Measurements from ENCODE around the gene DAGLA. TPM values are rescaled to one million over a fixed set of nuclear protein-coding genes. Genes with fewer than 3 reads are reported as not detected.

DAGLA gene
- total and polyA plus RNA-seq, 7 donors, result 0.57 to 5.1 (median 2.1) TPM

- Histone ChIP-seq H3K27me3 (ENCODE audit: insufficient read depth in 3 of 3, low read length in 2 of 3) (no peaks in the 10 kb centered on the region), H3K36me3 (ENCODE audit: insufficient read depth in 1 of 2, low read depth in 1 of 2) (no peaks in the 10 kb centered on the region), H3K4me3 (no peak overlapping the region), H3K9me3 (no peaks in the 10 kb centered on the region), H3K27ac (no peak overlapping the region), H3K4me1 (no peaks in the 10 kb centered on the region)
- TF ChIP-seq CTCF (IDR thresholded peaks at IDR 0.05), result no peak
- ATAC-seq, result no peak
- DNase-seq, result no peak
- intact Hi-C loops (cut with DNase I), result loop anchor here (5.0 to 10.0 kb wide), 3 partner anchors 104 to 192 kb away; no protein-coding TSS in a partner anchor
- 49 to 63% (median 61%) methylated on average over 11 of the region's 11 CpGs for WGBS, 3 donors
Observed at GRCh38 chr11:61636676-61637075, 43.5 kb upstream of the DAGLA start.

GRCh38 chr11:61637277-61637676, 42.9 kb upstream of the DAGLA start:
- ATAC-seq (no peak), DNase-seq (no peak)
- no peak overlapping the region for H3K4me3 ChIP-seq
- TF ChIP-seq CTCF (IDR thresholded peaks at IDR 0.05), result no peak
- intact Hi-C loops (cut with DNase I), result loop anchor here (5.0 to 10.0 kb wide), 3 partner anchors 105 to 192 kb away; no protein-coding TSS in a partner anchor
- no peak overlapping the region for H3K27ac ChIP-seq
- H3K36me3 ChIP-seq (ENCODE audit: insufficient read depth in 1 of 2, low read depth in 1 of 2), result no peaks in the 10 kb centered on the region
- H3K9me3 ChIP-seq, result no peaks in the 10 kb centered on the region
- 43 to 50% (median 46%) methylated on average over 9 of the region's 9 CpGs for WGBS, 3 donors
- no peaks in the 10 kb centered on the region for H3K4me1 ChIP-seq
- H3K27me3 ChIP-seq (ENCODE audit: insufficient read depth in 3 of 3, low read length in 2 of 3), result no peaks in the 10 kb centered on the region

GRCh38 chr11:61639816-61640443, 40.3 kb upstream of the DAGLA start:
- WGBS, 3 donors, result 80 to 83% (median 82%) methylated on average over 7 of the region's 7 CpGs
- intact Hi-C loops (cut with DNase I), result loop anchor here (5.0 to 10.0 kb wide), 3 partner anchors 108 to 195 kb away; no protein-coding TSS in a partner anchor
- ATAC-seq, result no peak

GRCh38 chr11:61642162-61642561, 38.0 kb upstream of the DAGLA start:
- H3K27me3 ChIP-seq (ENCODE audit: insufficient read depth in 3 of 3, low read length in 2 of 3), result no peaks in the 10 kb centered on the region
- DNase-seq, result no peak
- WGBS, 3 donors, result 88 to 93% (median 90%) methylated on average over 8 of the region's 8 CpGs
- no peaks in the 10 kb centered on the region for H3K36me3 ChIP-seq (ENCODE audit: insufficient read depth in 1 of 2, low read depth in 1 of 2)
- TF ChIP-seq CTCF (IDR thresholded peaks at IDR 0.05), result no peak
- intact Hi-C loops (cut with DNase I), result no loop called here
- H3K4me1 ChIP-seq, result no peaks in the 10 kb centered on the region
- H3K27ac ChIP-seq, result no peak overlapping the region
- no peaks in the 10 kb centered on the region for H3K9me3 ChIP-seq
- no peak for ATAC-seq
- no peak overlapping the region for H3K4me3 ChIP-seq

More at GRCh38 chr11:61639816-61640443, 40.3 kb upstream of the DAGLA start:
- Histone ChIP-seq H3K27ac (no peak overlapping the region), H3K9me3 (no peaks in the 10 kb centered on the region), H3K4me3 (no peak overlapping the region), H3K36me3 (ENCODE audit: insufficient read depth in 1 of 2, low read depth in 1 of 2) (no peaks in the 10 kb centered on the region), H3K27me3 (ENCODE audit: insufficient read depth in 3 of 3, low read length in 2 of 3) (no peaks in the 10 kb centered on the region), H3K4me1 (no peaks in the 10 kb centered on the region)
- no peak for DNase-seq
- TF ChIP-seq CTCF (IDR thresholded peaks at IDR 0.05), result no peak
